ENCODE measurements around the gene SPATA24.
"Not testable (repeated sequence)": the region's sequence is repeated elsewhere in the genome, so short reads cannot be mapped to it uniquely, and the experiment has no call there.

The SPATA24 gene

GRCh38 chr5:139382807-139383206 lies 21.1 kb downstream of the SPATA24 start:
- DNase-seq (ENCODE audit: low spot score) = no peak

DNA sequence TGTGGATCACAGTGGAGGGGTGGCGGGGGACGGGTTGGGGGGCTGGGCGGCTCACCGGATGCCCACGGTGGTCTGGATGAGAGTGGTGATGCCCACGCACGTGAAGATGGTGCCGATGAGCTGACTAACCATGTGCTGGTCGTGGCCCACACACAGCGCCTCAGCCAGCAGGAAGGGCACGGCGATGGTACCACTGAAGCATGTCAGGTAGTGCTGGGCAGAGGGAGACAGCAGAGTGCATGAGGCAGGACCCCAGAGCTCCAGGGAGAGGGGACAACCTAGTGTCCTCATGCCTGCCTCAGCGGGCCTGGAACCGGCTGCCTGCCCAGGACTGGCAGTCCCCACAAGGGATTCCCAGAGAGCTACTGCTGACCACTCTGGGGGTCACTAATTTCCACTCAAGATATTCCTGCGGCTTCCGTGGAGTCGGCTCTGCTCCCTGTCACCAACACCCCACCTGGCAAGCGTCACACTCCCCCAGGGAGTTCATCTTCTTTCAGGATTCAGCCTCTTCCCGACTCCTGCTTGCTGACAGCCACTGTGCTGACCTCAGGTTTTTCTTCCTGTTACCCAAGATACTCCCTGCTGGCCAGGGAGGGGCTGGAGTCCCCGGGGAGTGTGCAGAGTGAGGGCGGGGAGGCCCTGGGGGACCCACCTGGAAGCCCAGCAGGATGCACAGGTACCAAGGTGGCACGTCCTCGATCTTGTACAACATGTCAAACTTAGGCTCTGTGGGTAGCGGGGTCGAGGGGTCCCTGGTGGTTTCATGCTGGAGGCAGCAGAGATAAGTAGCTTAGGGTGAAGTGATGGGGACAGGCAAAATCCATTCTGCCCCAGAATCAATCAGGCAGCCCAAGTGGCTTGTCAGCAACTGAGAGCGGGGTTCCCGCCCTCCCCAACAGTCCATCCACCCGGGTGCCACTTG lies 21.8 kb downstream of the SPATA24 start:
- DNase-seq (ENCODE audit: low spot score) = no peak

GRCh38 chr5:139379626-139380449 lies 24.1 kb downstream of the SPATA24 start:
- no peak for DNase-seq (ENCODE audit: low spot score)

DNA sequence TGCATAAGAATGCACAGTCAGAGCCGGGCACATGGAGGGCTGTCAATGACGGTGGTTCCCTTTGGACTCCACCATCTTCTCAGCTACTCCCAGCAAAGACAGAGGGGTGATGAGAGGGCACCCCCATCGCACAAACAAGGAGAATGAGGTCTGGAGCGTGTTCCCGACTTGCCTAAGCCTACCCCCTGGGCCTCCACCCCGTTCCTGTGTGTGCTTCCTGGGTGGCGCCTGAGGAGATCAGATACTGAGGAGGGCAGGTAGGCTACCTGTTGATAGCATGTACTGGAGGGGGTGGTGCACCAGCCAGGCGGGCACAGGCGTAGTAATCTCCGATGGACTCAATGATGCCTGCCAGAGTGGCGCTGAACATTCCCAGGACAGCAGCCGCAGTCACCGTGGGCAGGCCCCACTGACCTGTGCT lies 24.9 kb downstream of the SPATA24 start:
- no peak for DNase-seq (ENCODE audit: low spot score)

DNA sequence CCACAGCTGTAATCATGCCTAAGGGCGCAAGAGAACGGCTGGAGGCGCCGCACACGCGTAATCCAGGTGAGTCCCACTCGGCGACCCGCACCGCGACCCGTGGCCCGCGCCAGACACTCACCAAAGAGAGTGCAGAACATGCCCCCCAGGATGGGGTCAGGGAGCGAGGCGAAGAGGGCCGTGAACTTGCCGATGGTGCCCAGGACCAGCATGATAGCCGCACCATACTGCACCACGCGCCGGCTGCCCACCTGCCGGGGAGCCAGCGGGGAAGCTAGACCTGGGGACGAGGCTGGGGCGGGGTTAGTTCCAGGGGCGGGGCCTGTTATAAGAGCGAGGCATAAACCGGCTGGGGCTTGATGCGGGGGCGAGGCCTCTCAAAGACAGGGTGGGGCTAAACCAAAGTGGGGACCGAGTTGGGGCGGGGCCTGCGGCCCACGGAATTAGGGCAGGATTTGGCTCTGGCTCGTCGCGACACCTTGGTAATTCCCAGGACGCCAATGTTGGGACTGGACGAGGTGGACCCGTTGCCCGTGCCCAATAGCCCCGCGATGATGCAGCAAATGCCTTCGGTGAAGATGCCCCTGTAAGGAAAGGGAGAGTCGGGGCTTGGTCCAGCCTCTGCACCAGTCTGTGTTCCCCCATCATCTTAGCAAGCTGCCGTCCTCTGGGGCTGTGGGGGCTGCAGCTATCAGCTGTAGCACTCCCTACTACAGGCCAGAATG lies 25.6 kb downstream of the SPATA24 start:
- no peak for DNase-seq (ENCODE audit: low spot score)

DNA sequence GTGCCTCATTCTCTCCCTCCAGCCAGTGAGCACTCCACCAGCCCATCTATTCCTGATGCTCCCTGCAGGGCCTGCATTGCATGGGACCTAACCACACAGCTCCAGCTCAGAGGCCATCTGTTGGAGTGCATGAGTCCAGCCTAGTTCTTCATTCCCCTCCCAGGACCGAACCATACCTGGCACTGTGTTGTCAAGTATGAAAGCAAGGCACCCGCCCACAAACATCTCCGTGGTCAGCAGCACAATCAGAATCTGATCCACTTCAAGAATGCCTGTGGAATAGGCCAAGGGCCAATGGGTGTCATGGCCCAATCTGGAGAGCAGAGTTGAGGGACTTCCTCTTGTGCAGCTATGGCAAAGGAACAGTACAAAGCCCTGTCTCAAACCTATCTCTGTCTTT lies 26.7 kb downstream of the SPATA24 start:
- DNase-seq (ENCODE audit: low spot score) = no peak

DNA sequence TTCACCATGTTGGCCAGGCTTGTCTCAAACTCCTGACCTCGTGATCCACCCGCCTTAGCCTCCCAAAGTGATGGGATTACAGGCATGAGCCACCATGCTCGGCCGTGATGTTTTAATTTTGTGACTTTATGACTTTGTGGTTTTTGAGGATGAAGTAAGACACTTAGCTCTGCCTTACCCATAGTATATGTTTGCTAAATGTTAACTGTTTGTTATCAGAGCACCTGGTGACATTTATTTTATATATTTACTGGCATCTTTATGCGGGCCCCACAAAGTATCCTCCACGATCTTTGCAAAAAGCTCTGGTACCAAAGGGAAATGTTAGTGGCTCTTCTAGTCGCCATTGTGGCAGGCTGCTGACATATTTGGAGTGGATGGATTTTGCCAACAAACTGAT lies 27.5 kb downstream of the SPATA24 start:
- no peak for DNase-seq (ENCODE audit: low spot score)

- no peak for DNase-seq (ENCODE audit: low spot score)
Measured at GRCh38 chr5:139374909-139375308, 29.0 kb downstream of the SPATA24 start.

GRCh38 chr5:139371482-139372435 lies 32.1 kb downstream of the SPATA24 start:
- DNase-seq (ENCODE audit: low spot score) = no peak

DNA sequence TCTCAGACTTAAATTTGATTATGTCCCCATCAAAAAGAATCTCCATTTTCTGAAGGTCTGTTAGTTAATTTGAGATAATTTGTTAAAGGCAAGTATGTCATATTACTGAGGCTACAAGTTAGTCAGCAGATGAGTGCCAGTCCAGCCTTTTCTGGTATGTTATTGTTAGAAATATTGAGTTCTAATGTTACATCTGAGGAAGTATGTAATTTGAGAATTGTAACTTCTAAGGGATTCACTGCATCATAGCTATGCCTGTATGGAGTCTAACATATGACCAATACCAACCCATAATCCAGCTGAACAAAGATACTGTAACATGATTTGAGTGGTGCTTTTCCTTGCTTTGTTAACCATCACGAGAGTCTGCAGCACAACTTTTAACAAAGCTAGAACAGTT lies 34.7 kb downstream of the SPATA24 start:
- no peak for DNase-seq (ENCODE audit: low spot score)

DNA sequence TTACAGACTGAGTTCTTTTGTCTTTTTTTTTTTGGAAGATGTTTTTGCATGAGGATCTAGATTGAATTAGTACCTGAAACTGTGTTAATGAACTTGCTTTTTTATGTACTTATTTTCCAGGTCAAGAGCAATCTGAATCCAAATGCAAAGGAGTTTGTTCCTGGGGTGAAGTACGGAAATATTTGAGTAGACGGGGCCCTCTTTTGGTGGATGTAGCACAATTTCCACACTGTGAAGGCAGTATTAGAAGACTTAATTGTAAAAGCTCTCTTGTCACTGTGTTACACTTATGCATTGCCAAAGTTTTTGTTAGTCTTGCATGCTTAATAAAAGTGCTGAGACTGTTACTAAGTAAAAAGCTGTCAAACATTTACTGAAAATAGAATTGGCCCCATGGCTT lies 35.3 kb downstream of the SPATA24 start:
- no peak for DNase-seq (ENCODE audit: low spot score)

GRCh38 chr5:139364466-139364865 lies 39.4 kb downstream of the SPATA24 start:
- no peak for DNase-seq (ENCODE audit: low spot score)

- no peak for DNase-seq (ENCODE audit: low spot score)
Measured at GRCh38 chr5:139363937-139364336, 40.0 kb downstream of the SPATA24 start.

- no peak for DNase-seq (ENCODE audit: low spot score)
Measured at GRCh38 chr5:139361835-139362429, 42.0 kb downstream of the SPATA24 start.

DNA sequence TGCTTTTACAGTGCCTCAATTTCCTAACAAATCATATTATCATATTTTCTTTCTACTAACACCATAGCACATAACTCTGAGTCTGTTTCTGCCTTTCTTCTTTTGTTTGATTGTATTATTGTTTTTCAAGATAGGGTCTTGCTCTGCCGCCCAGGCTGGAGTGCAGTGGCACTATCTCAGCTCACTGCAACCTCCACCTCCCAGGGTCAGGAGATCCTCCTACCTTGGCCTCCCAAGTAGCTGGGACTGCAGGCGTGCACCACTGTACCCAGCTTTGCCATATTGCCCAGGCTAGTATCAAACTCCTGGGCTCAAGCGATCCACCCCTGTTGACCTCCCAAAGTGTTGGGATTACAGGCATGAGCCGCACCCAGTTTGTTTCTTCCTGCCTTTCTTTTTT lies 43.5 kb downstream of the SPATA24 start:
- no peak for DNase-seq (ENCODE audit: low spot score)

GRCh38 chr5:139358064-139358463 lies 45.8 kb downstream of the SPATA24 start:
- DNase-seq (ENCODE audit: low spot score) = no peak

GRCh38 chr5:139355900-139356299 lies 48.0 kb downstream of the SPATA24 start:
- DNase-seq (ENCODE audit: low spot score) = not testable (repeated sequence)

DNA sequence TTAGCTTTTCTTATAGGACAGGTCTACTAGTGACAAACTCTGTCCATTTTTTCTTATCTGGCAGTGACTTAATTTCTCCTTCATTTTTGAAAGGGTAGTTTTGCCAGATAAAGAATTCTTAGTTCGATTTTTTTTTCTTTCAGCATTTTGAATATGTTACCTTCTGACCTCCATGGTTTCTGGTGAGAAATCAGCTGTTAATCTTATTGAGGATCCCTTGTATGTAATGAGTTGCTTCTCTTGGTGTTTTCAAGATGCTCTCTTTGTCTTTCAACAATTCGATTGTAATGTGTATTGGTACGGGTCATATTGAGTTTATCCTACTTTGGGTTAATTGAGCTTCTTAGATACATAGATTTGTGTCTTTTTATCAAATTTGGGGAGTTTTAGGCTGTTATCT lies 49.7 kb downstream of the SPATA24 start:
- DNase-seq (ENCODE audit: low spot score) = no peak

DNA sequence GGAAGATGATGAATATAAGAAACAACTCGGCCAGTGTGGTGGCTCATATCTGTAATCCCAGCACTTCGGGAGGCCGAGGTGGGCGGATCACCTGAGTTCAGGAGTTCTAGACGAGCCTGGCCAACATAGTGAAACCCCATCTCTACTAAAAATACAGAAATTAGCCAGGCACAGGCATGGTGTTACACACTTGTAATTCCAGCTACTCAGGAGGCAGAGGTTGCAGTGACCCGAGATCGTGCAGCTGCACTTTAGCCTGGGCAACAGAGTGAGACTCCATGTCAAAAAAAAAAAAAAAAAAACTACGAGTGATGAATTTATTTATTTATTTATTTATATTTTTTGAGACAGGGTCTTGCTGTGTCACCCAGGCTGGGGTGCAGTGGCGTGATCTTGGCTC lies 56.0 kb downstream of the SPATA24 start:
- not testable (repeated sequence) for DNase-seq (ENCODE audit: low spot score)
